ENCODE measurements around the gene IQGAP2.

Gene IQGAP2

GRCh38 chr5:76438025-76438424, 34.9 kb downstream of the IQGAP2 start:
- Histone ChIP-seq H3K27ac (no peak overlapping the region), H3K79me2 (peaks cover 30% of the 10 kb centered on the region)
- TF ChIP-seq CTCF (IDR thresholded peaks at IDR 0.05), result no peak

GRCh38 chr5:76439201-76439600, 36.1 kb downstream of the IQGAP2 start:
- Histone ChIP-seq H3K36me3 (ENCODE audit: control insufficient read depth, insufficient read depth, low read length) (no peaks in the 10 kb centered on the region), H3K79me2 (peaks cover 30% of the 10 kb centered on the region), H2AFZ (no peak overlapping the region), H3K9me3 (ENCODE audit: control insufficient read depth, low read length) (no peaks in the 10 kb centered on the region), H3K9ac (no peak overlapping the region), H3K4me1 (peaks cover 6% of the 10 kb centered on the region), H3K27me3 (ENCODE audit: control insufficient read depth, insufficient read depth, low read length) (no peaks in the 10 kb centered on the region), H3K4me3 (ENCODE audit: low read depth, low read length) (no peak overlapping the region), H3K4me2 (ENCODE audit: low read length) (no peak overlapping the region), H3K27ac (no peak overlapping the region)
- TF ChIP-seq CTCF (IDR thresholded peaks at IDR 0.05), result no peak

More at GRCh38 chr5:76438025-76438424, 34.9 kb downstream of the IQGAP2 start:
- H3K4me3 ChIP-seq (ENCODE audit: low read depth, low read length), result no peak overlapping the region
- no peaks in the 10 kb centered on the region for H3K36me3 ChIP-seq (ENCODE audit: control insufficient read depth, insufficient read depth, low read length)
- H3K27me3 ChIP-seq (ENCODE audit: control insufficient read depth, insufficient read depth, low read length), result no peaks in the 10 kb centered on the region
- no peaks in the 10 kb centered on the region for H3K9me3 ChIP-seq (ENCODE audit: control insufficient read depth, low read length)
- no peak overlapping the region for H3K4me2 ChIP-seq (ENCODE audit: low read length)
- H2AFZ ChIP-seq, result no peak overlapping the region
- no peak overlapping the region for H3K9ac ChIP-seq
- peaks cover 6% of the 10 kb centered on the region for H3K4me1 ChIP-seq

GRCh38 chr5:76439929-76440328, 36.8 kb downstream of the IQGAP2 start:
- Histone ChIP-seq H3K9ac (no peak overlapping the region), H3K4me3 (ENCODE audit: low read depth, low read length) (no peak overlapping the region), H3K36me3 (ENCODE audit: control insufficient read depth, insufficient read depth, low read length) (no peaks in the 10 kb centered on the region), H3K27me3 (ENCODE audit: control insufficient read depth, insufficient read depth, low read length) (no peaks in the 10 kb centered on the region), H3K4me2 (ENCODE audit: low read length) (no peak overlapping the region), H3K9me3 (ENCODE audit: control insufficient read depth, low read length) (no peaks in the 10 kb centered on the region), H3K27ac (no peak overlapping the region), H3K79me2 (peaks cover 30% of the 10 kb centered on the region), H3K4me1 (peaks cover 6% of the 10 kb centered on the region), H2AFZ (no peak overlapping the region)
- no peak for TF ChIP-seq CTCF (IDR thresholded peaks at IDR 0.05)

GRCh38 chr5:76441101-76441500, 38.0 kb downstream of the IQGAP2 start:
- Histone ChIP-seq H3K9ac (no peak overlapping the region), H3K79me2 (peaks cover 38% of the 10 kb centered on the region), H3K36me3 (ENCODE audit: control insufficient read depth, insufficient read depth, low read length) (no peaks in the 10 kb centered on the region), H2AFZ (no peak overlapping the region), H3K27me3 (ENCODE audit: control insufficient read depth, insufficient read depth, low read length) (no peaks in the 10 kb centered on the region), H3K9me3 (ENCODE audit: control insufficient read depth, low read length) (no peaks in the 10 kb centered on the region), H3K4me3 (ENCODE audit: low read depth, low read length) (no peak overlapping the region), H3K4me1 (peaks cover 6% of the 10 kb centered on the region), H3K27ac (no peak overlapping the region), H3K4me2 (ENCODE audit: low read length) (no peak overlapping the region)
- no peak for TF ChIP-seq CTCF (IDR thresholded peaks at IDR 0.05)

- H2AFZ ChIP-seq, result no peak overlapping the region
- peaks cover 6% of the 10 kb centered on the region for H3K4me1 ChIP-seq
- H3K9ac ChIP-seq, result no peak overlapping the region
- H3K4me3 ChIP-seq (ENCODE audit: low read depth, low read length), result no peak overlapping the region
- peaks cover 42% of the 10 kb centered on the region for H3K79me2 ChIP-seq
- H3K9me3 ChIP-seq (ENCODE audit: control insufficient read depth, low read length), result no peaks in the 10 kb centered on the region
- no peaks in the 10 kb centered on the region for H3K27me3 ChIP-seq (ENCODE audit: control insufficient read depth, insufficient read depth, low read length)
- no peak overlapping the region for H3K4me2 ChIP-seq (ENCODE audit: low read length)
- no peak overlapping the region for H3K27ac ChIP-seq
- no peaks in the 10 kb centered on the region for H3K36me3 ChIP-seq (ENCODE audit: control insufficient read depth, insufficient read depth, low read length)
- no peak for TF ChIP-seq CTCF (IDR thresholded peaks at IDR 0.05)
These were observed 39.0 kb downstream of the IQGAP2 start for GRCh38 chr5:76441890-76442673.
